HepG2 (cell line): ENCODE data around the gene SPG7. TPM values are rescaled to one million over a fixed set of nuclear protein-coding genes. Genes with fewer than 3 reads are reported as not detected.

Experiments
- ATF4 ChIP-seq, 2 experiments: fragments of 450-650 bp in 1 of 2; sonication (generic) in 1 of 2; formaldehyde crosslinking; IDR thresholded peaks; 2 replicates each; pipeline versions ENCODE4 v1.5.0 to v1.8.0; 2020 to 2022; ENCODE audit warnings: mild to moderate bottlenecking in 1 of 2, missing genetic modification reagents in 1 of 2
- E2F1 ChIP-seq: sonication (generic); formaldehyde crosslinking; IDR thresholded peaks from 2 replicates; pipeline ENCODE4 v1.5.0; 2020; ENCODE audit warnings: missing genetic modification reagents
- GABPB1 ChIP-seq: IDR thresholded peaks from 2 replicates; pipeline ENCODE4 v1.6.1; 2016; ENCODE audit warnings: mild to moderate bottlenecking, missing genetic modification reagents, moderate library complexity, missing compliant biosample characterization
- IKZF4 ChIP-seq: sonication (generic); formaldehyde crosslinking; IDR thresholded peaks from 2 replicates; pipeline ENCODE4 v1.5.1; 2020; ENCODE audit warnings: borderline replicate concordance, mild to moderate bottlenecking, low read depth, missing genetic modification reagents; ENCODE audit errors: not compliant biosample characterization
- KIAA2018 ChIP-seq: sonication (generic); formaldehyde crosslinking; IDR thresholded peaks from 2 replicates; pipeline ENCODE4 v1.5.0; 2020; ENCODE audit warnings: mild to moderate bottlenecking, missing genetic modification reagents, borderline replicate concordance
- MATR3 ChIP-seq: sonication (generic); formaldehyde crosslinking; IDR thresholded peaks from 2 replicates; pipeline ENCODE4 v1.4.0; 2020; ENCODE audit warnings: missing genetic modification reagents
- MAZ ChIP-seq, 2 experiments: sonication (generic) in 1 of 2; formaldehyde crosslinking in 1 of 2; IDR thresholded peaks; 2 replicates each; pipeline versions ENCODE4 v1.5.0 to v1.6.1; 2012 to 2020; ENCODE audit warnings: low read depth in 2 of 2, mild to moderate bottlenecking in 2 of 2, borderline replicate concordance in 1 of 2, improper control_type of control experiment in 1 of 2, low read length in 1 of 2, missing genetic modification reagents in 1 of 2, moderate library complexity in 1 of 2
- MEIS1 ChIP-seq: sonication (generic); formaldehyde crosslinking; IDR thresholded peaks from 2 replicates; pipeline ENCODE4 v1.9.0; 2021; ENCODE audit warnings: mild to moderate bottlenecking, missing genetic modification reagents, moderate library complexity, borderline replicate concordance
- TCF7 ChIP-seq: sonication (generic); IDR thresholded peaks from 2 replicates; pipeline ENCODE4 v1.6.1; 2016; ENCODE audit warnings: antibody characterized with exemption, low read depth
- ZBTB49 ChIP-seq: sonication (generic); formaldehyde crosslinking; IDR thresholded peaks from 2 replicates; pipeline ENCODE4 v1.4.0; 2020; ENCODE audit warnings: missing genetic modification reagents, borderline replicate concordance
- ZFP36 ChIP-seq: fragments of 150-350 bp; IDR thresholded peaks from 2 replicates; pipeline ENCODE4 v1.6.1; 2018; ENCODE audit warnings: borderline replicate concordance, low read length, low read depth; ENCODE audit not compliant: partially characterized antibody
- ZNF431 ChIP-seq: sonication (generic); formaldehyde crosslinking; IDR thresholded peaks from 2 replicates; pipeline ENCODE4 v1.9.0; 2022; ENCODE audit warnings: missing genetic modification reagents, low read depth, mild to moderate bottlenecking, borderline replicate concordance
- ZNF83 ChIP-seq: sonication (generic); formaldehyde crosslinking; IDR thresholded peaks from 2 replicates; pipeline ENCODE4 v1.4.0; 2020; ENCODE audit warnings: missing genetic modification reagents, mild to moderate bottlenecking, borderline replicate concordance
- polyA plus RNA-seq, 8 experiments: library from polyadenylated mRNA; depleted of rRNA in 3 of 8; stranded (reverse) in 7 of 8; unstranded in 1 of 8; fragments of >200 nt; fragmentation: Illumina TruSeq in 4 of 8; extraction: Trizol in 4 of 8; gene quantifications; 2 replicates each; pipeline versions ENCODE4 v1.2.1 to v1.2.3, GENCODE V29; 2011 to 2016; ENCODE audit warnings: low read depth in 4 of 8, missing spikeins in 1 of 8, mixed read lengths in 1 of 8; ENCODE audit not compliant: insufficient read depth in 1 of 8
- total RNA-seq, 5 experiments: library from RNA; depleted of rRNA; stranded (reverse); fragments of >200 nt; fragmentation: Illumina TruSeq; extraction: Trizol; gene quantifications; 2 replicates each; pipeline ENCODE4 v1.2.3, GENCODE V29; 2016; ENCODE audit warnings: low read depth in 1 of 5

Gene SPG7
- total and polyA plus RNA-seq, 2 of the 13 experiments (the other 11 are each of a cell fraction or from before 2014, with no cell fraction given) = 66.0 to 136 TPM

- TF ChIP-seq KIAA2018 (CRISPR knock-in tag) = no peak
- TF ChIP-seq ZNF83 (CRISPR knock-in tag) = peak; percentile 79; the same call in 1 of the 2 replicates
- TF ChIP-seq ZBTB49 (CRISPR knock-in tag) = no peak
- TF ChIP-seq IKZF4 (CRISPR knock-in tag) = peak; percentile 89
- no peak for TF ChIP-seq E2F1 (CRISPR knock-in tag)
- TF ChIP-seq ATF4 (CRISPR knock-in tag; IDR thresholded peaks at IDR 0.05) = no peak
- no peak for TF ChIP-seq MATR3
- no peak for TF ChIP-seq ZFP36
- TF ChIP-seq GABPB1 (CRISPR knock-in tag) = peak; percentile 71
- peak; percentile 86; the same call in 1 of the 2 replicates for TF ChIP-seq ZNF431
- peak; percentile 57; the same call in 1 of the 2 replicates for TF ChIP-seq MEIS1 (CRISPR knock-in tag)
- TF ChIP-seq TCF7 = no peak
- TF ChIP-seq MAZ (IDR thresholded peaks at IDR 0.05; ENCODE audit: borderline replicate concordance, low read depth, low read length) = no peak
- TF ChIP-seq MAZ (CRISPR knock-in tag; IDR thresholded peaks at IDR 0.05; ENCODE audit: low read depth) = no peak
Observed at GRCh38 chr16:89565506-89566372, 57.5 kb downstream of the SPG7 start (continued).
